HG03432 (cell line): ENCODE measurements around the gene LCA5L.

ENCODE experiments used
- ATAC-seq: cut with Tn5 transposase; IDR thresholded peaks from one replicate; pipeline ENCODE4 v1.9.1; 2021; ENCODE audit warnings: mild to moderate bottlenecking, moderate library complexity; ENCODE audit not compliant: unreplicated experiment

Gene LCA5L

GRCh38 chr21:39445321-39446269, at the start of gene LCA5L:
Gene LCA5L, minus strand, starts transcription at chr21:39445778. Its CDS starts 17,285 bp downstream, at chr21:39428493.
- ATAC-seq, result peak; percentile 93

GRCh38 chr21:39489380-39489924, 43.9 kb upstream of the LCA5L start:
- no peak for ATAC-seq

- no peak for ATAC-seq
Measured at GRCh38 chr21:39484711-39485276, 39.2 kb upstream of the LCA5L start.

GRCh38 chr21:39483917-39484316, 38.3 kb upstream of the LCA5L start:
- ATAC-seq, result no peak

GRCh38 chr21:39481886-39482285, 36.3 kb upstream of the LCA5L start:
- ATAC-seq, result no peak

GRCh38 chr21:39480271-39480670, 34.7 kb upstream of the LCA5L start:
- ATAC-seq, result no peak

- no peak for ATAC-seq
Measured at GRCh38 chr21:39479814-39480182, 34.2 kb upstream of the LCA5L start.

GRCh38 chr21:39479164-39479813, 33.7 kb upstream of the LCA5L start:
- ATAC-seq, result no peak

- no peak for ATAC-seq
Measured at GRCh38 chr21:39474611-39475010, 29.0 kb upstream of the LCA5L start.

GRCh38 chr21:39472786-39473185, 27.2 kb upstream of the LCA5L start:
- ATAC-seq, result no peak

- no peak for ATAC-seq
Measured at GRCh38 chr21:39471598-39471997, 26.0 kb upstream of the LCA5L start.

GRCh38 chr21:39468559-39468958, 23.0 kb upstream of the LCA5L start:
- ATAC-seq, result no peak

- ATAC-seq, result no peak
Measured at GRCh38 chr21:39467746-39468145, 22.2 kb upstream of the LCA5L start.

GRCh38 chr21:39466584-39466983, 21.0 kb upstream of the LCA5L start:
- ATAC-seq, result no peak

GRCh38 chr21:39463308-39463707, 17.7 kb upstream of the LCA5L start:
- ATAC-seq, result no peak

- ATAC-seq, result no peak
Measured at GRCh38 chr21:39461419-39461818, 15.8 kb upstream of the LCA5L start.

- no peak for ATAC-seq
Measured at GRCh38 chr21:39456665-39457064, 11.1 kb upstream of the LCA5L start.

GRCh38 chr21:39454949-39455668, 9.5 kb upstream of the LCA5L start:
- no peak for ATAC-seq

- no peak for ATAC-seq
Measured at GRCh38 chr21:39453571-39454179, 8.1 kb upstream of the LCA5L start.

GRCh38 chr21:39452970-39453342, 7.4 kb upstream of the LCA5L start:
- ATAC-seq, result no peak
